Endothelial cell of umbilical vein (primary cell): Measurements from ENCODE around the gene MCM5. TPM values are rescaled to one million over a fixed set of nuclear protein-coding genes. Genes with fewer than 3 reads are reported as not detected.
"Not testable (repeated sequence)": the region's sequence is repeated elsewhere in the genome, so short reads cannot be mapped to it uniquely, and the experiment has no call there.

Experiments used
- BruUV-seq: library from RNA; stranded (reverse); fragments of 400-500 nt; replicated peaks from 2 replicates; lab custom pipeline; 2021; lab: Mats Ljungman, UMichigan
- CTCF ChIA-PET: fragments of 300-600, 350-600 bp; sonication (Branson Sonifier 250); formaldehyde crosslinking; loops from one replicate; lab custom pipeline; 2021; ENCODE audit warnings: antibody characterized with exemption, inconsistent platforms; lab: Charles Lee
- POLR2A ChIA-PET: fragments of 300-600, 350-600 bp; sonication (Branson Sonifier 250); formaldehyde crosslinking; loops from one replicate; lab custom pipeline; 2021; ENCODE audit warnings: antibody characterized with exemption, inconsistent platforms; lab: Charles Lee
- DNase-seq: peaks from one replicate; pipeline ENCODE4 v3.0.0-alpha.2; 2011; ENCODE audit warnings: low read depth, low spot score
- FAIRE-seq: peaks from 2 replicates; lab custom pipeline; 2011; peaks lifted over from hg19 to GRCh38; lab: Jason Lieb, UNC
- H2AFZ ChIP-seq: 2 replicates; pipeline ENCODE4 v1.6.0; 2012; ENCODE audit warnings: low read depth, low read length, control low read depth, inconsistent platforms
- H3K27ac ChIP-seq: 2 replicates; pipeline ENCODE4 v1.5.1; 2011; ENCODE audit warnings: low read depth, mild to moderate bottlenecking, control low read depth, low read length, moderate library complexity; ENCODE audit not compliant: insufficient read depth
- H3K27me3 ChIP-seq, 2 experiments: 2 replicates each; pipeline versions ENCODE4 v1.6.0 to v1.6.1; 2011; ENCODE audit warnings: low read length in 2 of 2, mixed read lengths in 1 of 2; ENCODE audit not compliant: control insufficient read depth in 2 of 2, insufficient read depth in 2 of 2
- H3K36me3 ChIP-seq, 2 experiments: 2 replicates in 1 of 2; 3 replicates in 1 of 2; pipeline ENCODE4 v1.5.1; 2011; ENCODE audit warnings: low read length in 2 of 2, mild to moderate bottlenecking in 1 of 2, moderate library complexity in 1 of 2; ENCODE audit not compliant: control insufficient read depth in 2 of 2, insufficient read depth in 2 of 2; ENCODE audit errors: extremely low read depth in 1 of 2
- H3K4me1 ChIP-seq: 3 replicates; pipeline ENCODE4 v1.5.1; 2011; ENCODE audit warnings: mild to moderate bottlenecking, low read length; ENCODE audit not compliant: control insufficient read depth, insufficient read depth; ENCODE audit errors: extremely low read depth
- H3K4me2 ChIP-seq: 2 replicates; pipeline ENCODE4 v1.6.1; 2011; ENCODE audit warnings: low read length, control low read depth, mixed read lengths; ENCODE audit not compliant: insufficient read depth
- H3K4me3 ChIP-seq, 3 experiments: fragments of 200-600 bp in 1 of 3; sonication (generic), shearing (Covaris generic) in 1 of 3; replicated peaks in 1 of 3; 2 replicates each; pipeline ENCODE4 v1.5.1; 2011 to 2016; ENCODE audit warnings: control low read depth in 3 of 3, low read length in 3 of 3, mild to moderate bottlenecking in 2 of 3, inconsistent platforms in 1 of 3, low read depth in 1 of 3, moderate library complexity in 1 of 3; ENCODE audit not compliant: insufficient read depth in 1 of 3
- H3K79me2 ChIP-seq: 2 replicates; pipeline ENCODE4 v1.6.0; 2012; ENCODE audit warnings: low read length, inconsistent platforms; ENCODE audit not compliant: control insufficient read depth, insufficient read depth
- H3K9ac ChIP-seq: replicated peaks from 2 replicates; pipeline ENCODE3; 2011; ENCODE audit warnings: low read length, control low read depth; ENCODE audit not compliant: insufficient read depth; ENCODE audit errors: extremely low read depth
- H3K9me1 ChIP-seq: replicated peaks from 3 replicates; pipeline ENCODE4 v1.6.0; 2011; ENCODE audit warnings: mild to moderate bottlenecking, low read length; ENCODE audit not compliant: control insufficient read depth, insufficient read depth; ENCODE audit errors: extremely low read depth
- H3K9me3 ChIP-seq: replicated peaks from 2 replicates; pipeline ENCODE4 v1.5.1; 2012; ENCODE audit warnings: low read length, inconsistent platforms; ENCODE audit not compliant: control insufficient read depth, insufficient read depth
- H4K20me1 ChIP-seq: replicated peaks from 2 replicates; pipeline ENCODE3; 2011; ENCODE audit warnings: mild to moderate bottlenecking, low read length; ENCODE audit not compliant: control insufficient read depth, insufficient read depth; ENCODE audit errors: extremely low read depth
- CTCF ChIP-seq, 2 donors: IDR thresholded peaks; 1 replicate in 1 of 2; 2 replicates in 1 of 2; pipeline ENCODE4 v1.5.1; 2011; ENCODE audit warnings: low read length in 2 of 2, mild to moderate bottlenecking in 2 of 2, moderate library complexity in 2 of 2, control low read depth in 1 of 2, inconsistent platforms in 1 of 2, low read depth in 1 of 2; ENCODE audit not compliant: insufficient read depth in 1 of 2; ENCODE audit errors: extremely low read depth in 1 of 2
- EZH2 ChIP-seq: IDR thresholded peaks from 2 replicates; pipeline ENCODE4 v1.6.1; 2012; ENCODE audit warnings: borderline replicate concordance, low read depth, mild to moderate bottlenecking, moderate library complexity, low read length, inconsistent platforms; ENCODE audit not compliant: severe bottlenecking
- FOS ChIP-seq: IDR thresholded peaks from 2 replicates; pipeline ENCODE4 v1.6.1; 2011; ENCODE audit warnings: mild to moderate bottlenecking, low read length, moderate library complexity, borderline replicate concordance; ENCODE audit not compliant: insufficient read depth
- GATA2 ChIP-seq: IDR thresholded peaks from 2 replicates; pipeline ENCODE4 v1.7.0; 2011; ENCODE audit warnings: low read depth, mild to moderate bottlenecking, moderate library complexity, mixed read lengths, low read length; ENCODE audit not compliant: insufficient read length, insufficient read depth
- JUN ChIP-seq: IDR thresholded peaks from 2 replicates; pipeline ENCODE4 v1.6.1; 2011; ENCODE audit warnings: borderline replicate concordance, low read depth; ENCODE audit not compliant: insufficient read length, insufficient read depth
- MAX ChIP-seq: IDR thresholded peaks from 2 replicates; pipeline ENCODE4 v1.6.1; 2011; ENCODE audit not compliant: insufficient read depth, insufficient read length
- MYC ChIP-seq: IDR thresholded peaks from one replicate; pipeline ENCODE4 v1.6.1; 2011; ENCODE audit warnings: mild to moderate bottlenecking, low read depth, low read length
- POLR2A ChIP-seq: IDR thresholded peaks from 2 replicates; pipeline ENCODE4 v1.6.1; 2012; ENCODE audit warnings: low read depth, mild to moderate bottlenecking, control low read depth, low read length
- POLR2AphosphoS5 ChIP-seq: IDR thresholded peaks from 2 replicates; pipeline ENCODE4 v1.6.1; 2012; ENCODE audit warnings: low read depth, mild to moderate bottlenecking, control low read depth, low read length, moderate library complexity; ENCODE audit not compliant: insufficient read depth
- dilution Hi-C: fragments of 300-500 bp; cut with MboI; formaldehyde crosslinking; loops from one replicate; pipeline ENCODE4 v1.15.0; 2019; ENCODE audit warnings: low sequenced_read_pairs; ENCODE audit not compliant: extremely low pct_ligation_motif_present
- intact Hi-C: fragments of 100-400 bp; cut with micrococcal nuclease; formaldehyde crosslinking; loops from one replicate; pipeline ENCODE4 v1.10.0; 2022
- polyA plus RNA-seq, 4 experiments: library from polyadenylated mRNA; depleted of rRNA in 3 of 4; stranded (reverse) in 3 of 4; unstranded in 1 of 4; fragments of >200 nt; gene quantifications; 2 replicates each; pipeline versions ENCODE4 v1.2.1 to v1.2.3, GENCODE V29; 2011 to 2012; ENCODE audit warnings: missing spikeins in 1 of 4
- total RNA-seq: library from RNA; stranded (reverse); gene quantifications from 2 replicates; pipeline ENCODE4 v1.2.3, GENCODE V29; 2021

Gene MCM5
- total and polyA plus RNA-seq, 2 donors (not counting 3 experiments of a cell fraction or from before 2014, with no cell fraction given) = 67.8 to 111 TPM

GRCh38 chr22:35459976-35460375 lies 60.0 kb downstream of the MCM5 start:
- BruUV-seq, H3K9ac ChIP-seq, intact Hi-C loops, DNase-seq, H3K4me1 ChIP-seq, H3K4me3 ChIP-seq, H3K9me3 ChIP-seq, H4K20me1 ChIP-seq, H2AFZ ChIP-seq, CTCF ChIA-PET, H3K4me2 ChIP-seq, H3K36me3 ChIP-seq, POLR2A ChIA-PET, H3K27me3 ChIP-seq, FAIRE-seq, H3K79me2 ChIP-seq, H3K27ac ChIP-seq, H3K9me1 ChIP-seq, dilution Hi-C loops: not testable (repeated sequence)

- no peak overlapping the region for H3K4me3 ChIP-seq
- no peak overlapping the region for H3K27ac ChIP-seq
- H3K9ac ChIP-seq = no peak overlapping the region
- no peak for DNase-seq
- H3K9me3 ChIP-seq = no peaks in the 10 kb centered on the region
- H4K20me1 ChIP-seq = no peaks in the 10 kb centered on the region
- H3K79me2 ChIP-seq = no peaks in the 10 kb centered on the region
- H2AFZ ChIP-seq = no peak overlapping the region
- TF ChIP-seq POLR2AphosphoS5 = no peak
- TF ChIP-seq MAX = no peak
- no peak for TF ChIP-seq CTCF (IDR thresholded peaks at IDR 0.05; ENCODE audit: extremely low read depth in 1 of 2, insufficient read depth in 1 of 2, low read depth in 1 of 2, low read length in 2 of 2)
- TF ChIP-seq GATA2 = no peak
- TF ChIP-seq JUN = no peak
- TF ChIP-seq POLR2A = no peak
- TF ChIP-seq MYC = no peak
- no peak for TF ChIP-seq FOS
- TF ChIP-seq EZH2 = no peak
- no peaks in the 10 kb centered on the region for H3K4me1 ChIP-seq
- ChIA-PET CTCF (no interaction called here), POLR2A (no interaction called here)
- intact Hi-C loops = no loop called here
- dilution Hi-C loops = no loop called here
- no peaks in the 10 kb centered on the region for H3K36me3 ChIP-seq
- BruUV-seq = no TSS peak
- no peaks in the 10 kb centered on the region for H3K9me1 ChIP-seq
- no peak overlapping the region for H3K4me2 ChIP-seq
- FAIRE-seq = no peak
- H3K27me3 ChIP-seq = no peaks in the 10 kb centered on the region
Observed at GRCh38 chr22:35460688-35461087, 60.7 kb downstream of the MCM5 start.
